Vagina (tissue), 2 donors: Measurements from ENCODE around the gene BST1. TPM values are rescaled to one million over a fixed set of nuclear protein-coding genes. Genes with fewer than 3 reads are reported as not detected.

Experiments used
- DNase-seq, 2 donors: peaks; one replicate each; pipeline ENCODE4 v3.0.0-alpha.2; 2017; ENCODE audit errors: extremely low spot score in 2 of 2
- H3K27ac ChIP-seq: fragments of 200-600 bp; sonication (generic); one replicate; pipeline ENCODE4 v1.5.1; 2019
- H3K27me3 ChIP-seq: fragments of 200-600 bp; sonication (generic); one replicate; pipeline ENCODE4 v1.5.1; 2019
- H3K36me3 ChIP-seq, 2 donors: fragments of 200-600 bp; sonication (generic); one replicate each; pipeline ENCODE4 v1.5.1; 2017 to 2019
- H3K4me1 ChIP-seq: fragments of 200-600 bp; sonication (generic); one replicate; pipeline ENCODE4 v1.5.1; 2019
- H3K4me3 ChIP-seq, 2 donors: fragments of 200-600 bp; sonication (generic); 1 replicate in 1 of 2; 2 replicates in 1 of 2; pipeline ENCODE4 v1.5.1; 2016 to 2019
- H3K9me3 ChIP-seq: fragments of 200-600 bp; sonication (generic); one replicate; pipeline ENCODE4 v1.5.1; 2019
- CTCF ChIP-seq, 3 experiments: fragments of 450-650 bp in 2 of 3; fragments of 200-600 bp in 1 of 3; sonication (generic) in 1 of 3; IDR thresholded peaks; one replicate each; pipeline ENCODE4 v1.5.1; 2017 to 2019; ENCODE audit warnings: antibody characterized with exemption in 3 of 3, mild to moderate bottlenecking in 2 of 3, moderate library complexity in 2 of 3
- POLR2A ChIP-seq, 2 donors: fragments of 450-650 bp; IDR thresholded peaks; one replicate each; pipeline ENCODE4 v1.6.1; 2017; ENCODE audit warnings: antibody characterized with exemption in 2 of 2, mild to moderate bottlenecking in 2 of 2, moderate library complexity in 2 of 2
- POLR2AphosphoS5 ChIP-seq, 2 donors: sonication (generic); formaldehyde crosslinking; IDR thresholded peaks; one replicate each; pipeline ENCODE4 v1.9.0; 2017; ENCODE audit warnings: antibody characterized with exemption in 2 of 2, mild to moderate bottlenecking in 2 of 2, low read depth in 1 of 2; ENCODE audit not compliant: insufficient read depth in 1 of 2
- intact Hi-C: fragments of 100-400 bp; cut with DNase I; formaldehyde crosslinking; loops from one replicate; pipeline ENCODE4 v1.15.1; 2023
- total RNA-seq: library from RNA; depleted of rRNA; stranded (reverse); fragments of >200 nt; gene quantifications from one replicate; pipeline ENCODE4 v1.2.3, GENCODE V29; 2016

The BST1 gene
- total RNA-seq, 1 donor from 2014 or later = 5.2 TPM

DNA sequence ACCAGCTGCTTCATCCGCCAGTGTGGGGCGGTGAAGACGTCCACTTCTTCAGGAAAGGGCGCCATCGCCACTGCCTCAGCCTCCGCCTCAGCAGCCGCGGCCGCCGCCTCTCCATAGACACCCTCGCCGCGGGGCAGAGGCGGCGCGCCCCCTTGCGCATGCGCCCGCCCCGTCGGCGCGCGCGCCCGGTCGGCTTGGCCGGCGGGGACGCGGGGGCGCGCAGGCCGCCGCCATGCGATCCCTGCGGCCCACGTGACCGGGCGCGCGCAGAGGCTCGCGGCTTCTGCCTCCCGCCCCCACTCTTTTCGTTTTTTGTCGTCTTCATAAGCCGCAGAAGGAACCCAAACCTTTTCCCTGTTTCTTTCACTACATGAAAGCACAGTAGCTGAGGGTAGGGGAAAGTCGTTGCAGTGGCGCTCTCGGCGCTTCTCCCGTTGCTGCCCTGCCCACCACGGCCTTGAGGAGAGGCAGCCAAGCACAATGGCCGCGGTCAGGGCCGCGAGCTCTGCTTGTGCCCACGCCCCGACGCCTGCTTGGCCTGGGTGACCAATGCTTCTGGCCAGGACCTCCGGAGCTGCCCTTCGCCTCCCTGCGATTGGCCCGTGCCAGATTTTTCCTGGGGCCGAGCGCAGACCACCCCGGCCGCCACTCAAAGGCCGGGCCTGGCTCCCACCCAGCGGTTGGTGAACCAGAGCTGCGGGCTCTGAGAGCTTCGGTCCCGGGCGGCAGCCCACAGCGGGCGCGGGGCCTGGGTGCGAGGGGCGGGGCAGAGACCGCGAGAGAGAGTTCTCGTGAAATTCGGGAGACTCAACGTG lies 47.4 kb upstream of the BST1 start, which contains the start of gene FBXL5:
Gene FBXL5, minus strand, starts transcription at position 135 of the 815 bp plus-strand sequence. Its CDS starts 70 bp downstream, at position 65.
- Histone ChIP-seq H3K4me1 (peaks cover 38% of the 10 kb centered on the region), H3K27me3 (no peaks in the 10 kb centered on the region), H3K9me3 (no peaks in the 10 kb centered on the region), H3K4me3 (peak within 1 kb of the TSS; percentile 79 to 96), H3K36me3 (no peaks in the 10 kb centered on the region), H3K27ac (peak within 1 kb of the TSS; percentile 99)
- intact Hi-C loops = loop anchor here (10.0 kb wide), 1 partner anchor 181 kb away; no protein-coding TSS in a partner anchor
- DNase-seq = peak in 1 of 2 donors; percentile 89
- TF ChIP-seq POLR2AphosphoS5 (IDR thresholded peaks at IDR 0.05; ENCODE audit: insufficient read depth in 1 of 2, low read depth in 1 of 2) (peak in 1 of 2 donors; percentile 84), CTCF (IDR thresholded peaks at IDR 0.05) (no peak), POLR2A (IDR thresholded peaks at IDR 0.05) (peak in 1 of 2 donors; percentile 93)

DNA sequence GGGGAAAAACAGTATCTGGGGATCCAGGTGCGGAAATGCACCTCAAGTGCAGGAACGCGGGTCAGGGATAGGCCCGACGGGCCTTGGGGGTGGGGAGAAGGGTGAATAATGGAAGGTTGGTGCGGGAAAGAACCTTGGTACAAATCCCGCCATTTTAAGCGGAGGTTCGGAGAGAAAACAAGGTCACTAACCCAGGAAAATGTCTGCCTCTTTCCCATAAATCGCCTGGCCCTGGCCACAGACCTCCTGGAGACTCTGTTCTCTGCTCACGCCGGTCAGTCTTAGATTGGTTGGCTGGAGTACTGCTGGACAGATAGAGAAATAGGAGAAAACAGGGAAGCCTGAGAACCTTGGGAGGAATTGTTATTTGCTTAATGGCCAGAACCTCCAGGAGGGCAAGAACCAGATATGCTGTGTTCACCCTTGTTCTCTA lies 46.8 kb upstream of the BST1 start:
- no peak for TF ChIP-seq POLR2AphosphoS5 (IDR thresholded peaks at IDR 0.05; ENCODE audit: insufficient read depth in 1 of 2, low read depth in 1 of 2)
- no peak for TF ChIP-seq POLR2A (IDR thresholded peaks at IDR 0.05)
- no peak for TF ChIP-seq CTCF (IDR thresholded peaks at IDR 0.05)
- intact Hi-C loops = loop anchor here (10.0 kb wide), 1 partner anchor 181 kb away; no protein-coding TSS in a partner anchor
- no peaks in the 10 kb centered on the region for H3K9me3 ChIP-seq
- H3K27me3 ChIP-seq = no peaks in the 10 kb centered on the region
- no peaks in the 10 kb centered on the region for H3K36me3 ChIP-seq
- no peak for DNase-seq
- H3K4me1 ChIP-seq = peaks cover 32% of the 10 kb centered on the region
- H3K27ac ChIP-seq = peak overlapping the region; percentile 99
- H3K4me3 ChIP-seq = peak overlapping the region; percentile 79 to 96

DNA sequence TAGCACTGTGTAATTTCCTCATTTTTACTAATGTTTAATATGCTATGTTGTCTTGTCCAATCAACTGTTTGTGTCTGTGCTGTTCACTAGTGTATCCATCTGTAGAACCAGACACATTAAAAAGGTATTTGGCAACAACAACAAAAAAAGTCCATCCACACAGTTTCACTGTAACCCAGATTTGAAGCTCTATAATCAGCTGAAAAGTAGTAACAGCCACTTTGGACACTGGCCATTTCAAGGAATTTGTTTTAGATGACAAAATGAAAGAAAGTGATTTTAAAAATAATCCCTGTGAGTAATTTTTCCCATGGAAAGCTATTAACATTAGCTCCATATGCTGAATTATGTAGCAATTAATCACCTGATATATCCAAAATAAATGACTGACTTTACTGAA lies 45.5 kb upstream of the BST1 start:
- peaks cover 19% of the 10 kb centered on the region for H3K4me1 ChIP-seq
- H3K27ac ChIP-seq = no peak overlapping the region
- H3K4me3 ChIP-seq = no peak overlapping the region
- intact Hi-C loops = loop anchor here (10.0 kb wide), 1 partner anchor 183 kb away; no protein-coding TSS in a partner anchor
- DNase-seq = no peak
- TF ChIP-seq POLR2AphosphoS5 (IDR thresholded peaks at IDR 0.05; ENCODE audit: insufficient read depth in 1 of 2, low read depth in 1 of 2) = no peak
- no peak for TF ChIP-seq CTCF (IDR thresholded peaks at IDR 0.05)
- no peak for TF ChIP-seq POLR2A (IDR thresholded peaks at IDR 0.05)
- no peaks in the 10 kb centered on the region for H3K36me3 ChIP-seq
- H3K27me3 ChIP-seq = no peaks in the 10 kb centered on the region
- no peaks in the 10 kb centered on the region for H3K9me3 ChIP-seq

DNA sequence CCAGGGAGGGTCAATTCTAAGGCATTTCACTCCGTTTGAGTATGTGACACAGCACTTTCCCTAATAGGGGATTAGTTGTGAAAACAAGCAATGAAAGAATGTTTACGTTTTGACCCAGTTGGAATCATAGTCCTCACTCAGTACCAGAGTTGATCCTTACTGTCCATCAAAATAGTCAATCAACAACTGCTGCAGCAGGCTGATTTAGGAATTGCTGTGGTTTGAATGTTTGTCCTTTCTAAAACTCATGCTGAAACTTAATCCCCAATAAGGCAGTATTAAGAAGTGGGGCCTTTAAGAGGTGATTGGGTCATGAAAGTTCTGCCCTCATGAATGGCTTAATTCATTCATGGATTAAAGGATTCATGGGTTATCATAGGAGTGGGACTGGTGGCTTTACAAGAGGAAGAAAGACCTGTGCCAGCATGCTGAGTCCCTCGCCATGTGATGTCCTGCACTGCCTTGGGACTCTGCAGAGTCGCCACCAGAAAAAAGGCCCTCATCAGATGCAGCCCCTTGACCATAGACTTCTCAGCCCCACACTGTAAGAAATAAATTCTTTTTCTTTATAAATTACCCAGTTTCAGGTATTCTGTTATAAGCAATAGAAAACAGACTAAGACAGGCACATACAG lies 44.6 kb upstream of the BST1 start:
- H3K4me1 ChIP-seq = peaks cover 10% of the 10 kb centered on the region
- H3K27ac ChIP-seq = no peak overlapping the region
- no peaks in the 10 kb centered on the region for H3K9me3 ChIP-seq
- H3K27me3 ChIP-seq = no peaks in the 10 kb centered on the region
- no peak for TF ChIP-seq POLR2AphosphoS5 (IDR thresholded peaks at IDR 0.05; ENCODE audit: insufficient read depth in 1 of 2, low read depth in 1 of 2)
- no peaks in the 10 kb centered on the region for H3K36me3 ChIP-seq
- intact Hi-C loops = loop anchor here (10.0 kb wide), 1 partner anchor 183 kb away; no protein-coding TSS in a partner anchor
- no peak for DNase-seq
- H3K4me3 ChIP-seq = no peak overlapping the region

DNA sequence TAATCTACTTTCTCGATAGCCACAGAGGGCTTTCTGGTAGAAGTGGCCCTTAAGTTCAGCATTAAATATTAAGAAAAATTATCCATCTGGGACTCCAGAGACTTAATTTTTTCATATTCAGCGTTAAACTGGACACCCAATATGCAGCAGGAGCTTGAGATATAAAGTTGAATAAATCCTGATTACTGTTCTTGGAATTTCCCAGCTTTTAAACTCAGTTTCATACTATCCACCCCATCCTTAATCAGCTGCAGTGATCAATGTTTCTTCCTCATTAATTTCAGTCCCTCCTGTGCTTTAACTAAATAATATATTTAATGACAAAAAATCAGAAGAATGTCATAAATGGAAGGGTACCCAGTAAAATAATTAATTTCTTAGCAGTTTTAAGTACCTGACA lies 44.1 kb upstream of the BST1 start:
- intact Hi-C loops = loop anchor here (10.0 kb wide), 1 partner anchor 184 kb away; no protein-coding TSS in a partner anchor
- peaks cover 5% of the 10 kb centered on the region for H3K4me1 ChIP-seq

More for the DNA sequence above, 44.1 kb upstream of the BST1 start:
- no peaks in the 10 kb centered on the region for H3K27me3 ChIP-seq
- H3K9me3 ChIP-seq = no peaks in the 10 kb centered on the region
- no peak for DNase-seq
- TF ChIP-seq POLR2A (IDR thresholded peaks at IDR 0.05) = no peak
- TF ChIP-seq CTCF (IDR thresholded peaks at IDR 0.05) = no peak
- no peak for TF ChIP-seq POLR2AphosphoS5 (IDR thresholded peaks at IDR 0.05; ENCODE audit: insufficient read depth in 1 of 2, low read depth in 1 of 2)
- no peak overlapping the region for H3K27ac ChIP-seq
- no peaks in the 10 kb centered on the region for H3K36me3 ChIP-seq
- H3K4me3 ChIP-seq = no peak overlapping the region
